ENCODE results near the gene MICU2.

DNA sequence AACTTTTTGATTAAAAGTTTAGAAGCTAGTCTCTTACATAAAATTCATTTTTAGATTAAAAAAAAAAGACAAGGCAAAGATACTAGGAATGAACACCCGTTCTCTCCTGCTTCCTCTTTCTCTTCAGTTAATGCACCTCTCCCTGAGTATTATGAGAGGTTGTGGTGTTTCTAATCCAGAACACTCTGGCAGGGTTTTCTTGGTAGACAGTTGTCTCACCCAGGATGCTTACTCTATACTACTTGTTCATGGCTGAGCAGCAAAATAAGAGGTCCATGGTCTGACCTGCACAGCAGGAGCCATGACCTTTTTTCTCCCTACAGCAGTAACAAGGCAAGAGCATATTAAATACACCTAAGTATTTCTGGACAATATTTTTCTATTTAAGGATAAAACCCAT, 62.0 kb downstream of the MICU2 start:
- TF ChIP-seq, protein P1, sequence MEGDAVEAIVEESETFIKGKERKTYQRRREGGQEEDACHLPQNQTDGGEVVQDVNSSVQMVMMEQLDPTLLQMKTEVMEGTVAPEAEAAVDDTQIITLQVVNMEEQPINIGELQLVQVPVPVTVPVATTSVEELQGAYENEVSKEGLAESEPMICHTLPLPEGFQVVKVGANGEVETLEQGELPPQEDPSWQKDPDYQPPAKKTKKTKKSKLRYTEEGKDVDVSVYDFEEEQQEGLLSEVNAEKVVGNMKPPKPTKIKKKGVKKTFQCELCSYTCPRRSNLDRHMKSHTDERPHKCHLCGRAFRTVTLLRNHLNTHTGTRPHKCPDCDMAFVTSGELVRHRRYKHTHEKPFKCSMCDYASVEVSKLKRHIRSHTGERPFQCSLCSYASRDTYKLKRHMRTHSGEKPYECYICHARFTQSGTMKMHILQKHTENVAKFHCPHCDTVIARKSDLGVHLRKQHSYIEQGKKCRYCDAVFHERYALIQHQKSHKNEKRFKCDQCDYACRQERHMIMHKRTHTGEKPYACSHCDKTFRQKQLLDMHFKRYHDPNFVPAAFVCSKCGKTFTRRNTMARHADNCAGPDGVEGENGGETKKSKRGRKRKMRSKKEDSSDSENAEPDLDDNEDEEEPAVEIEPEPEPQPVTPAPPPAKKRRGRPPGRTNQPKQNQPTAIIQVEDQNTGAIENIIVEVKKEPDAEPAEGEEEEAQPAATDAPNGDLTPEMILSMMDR (conservative IDR thresholded peaks at IDR 0.05; ENCODE audit: low read depth, low read length): no peak
- TF ChIP-seq EZH2 (IDR thresholded peaks at IDR 0.05; ENCODE audit: borderline replicate concordance, low read depth, low read length, poor library complexity, severe bottlenecking): no peak

Data from A673 (cell line).